Heart right ventricle (tissue), 16 donors: ENCODE results near the gene CREBRF. TPM values are rescaled to one million over a fixed set of nuclear protein-coding genes. Genes with fewer than 3 reads are reported as not detected.
A peak's percentile ranks its signal among the peaks of the same experiment; 100 is the strongest.
"Not testable (repeated sequence)": the region's sequence is repeated elsewhere in the genome, so short reads cannot be mapped to it uniquely, and the experiment has no call there.

Experiments used
- ATAC-seq, 8 donors: fragments of 200-7000 bp; cut with Tn5 transposase; one replicate each; pipeline ENCODE4 v1.9.1; 2020; ENCODE audit warnings: mild to moderate bottlenecking in 8 of 8, moderate library complexity in 8 of 8, moderate number of reproducible peaks in 1 of 8
- DNase-seq, 2 donors: peaks; one replicate each; pipeline ENCODE4 v3.0.0-alpha.2; 2020
- H3K27ac ChIP-seq, 10 donors: fragments of 200-600 bp; sonication (generic) in 2 of 10; one replicate each; pipeline versions ENCODE4 v1.5.0 to v1.8.0; 2020 to 2022; ENCODE audit warnings: mild to moderate bottlenecking in 3 of 10
- H3K27me3 ChIP-seq, 7 donors: fragments of 200-600 bp; one replicate each; pipeline ENCODE4 v1.8.0; 2021 to 2022; ENCODE audit warnings: mild to moderate bottlenecking in 2 of 7
- H3K36me3 ChIP-seq, 9 donors: fragments of 200-600 bp; sonication (generic) in 1 of 9; one replicate each; pipeline versions ENCODE4 v1.5.0 to v1.8.0; 2020 to 2022; ENCODE audit warnings: mild to moderate bottlenecking in 2 of 9
- H3K4me1 ChIP-seq, 9 donors: fragments of 200-600 bp; sonication (generic) in 1 of 9; one replicate each; pipeline versions ENCODE4 v1.5.0 to v1.8.0; 2020 to 2022; ENCODE audit warnings: mild to moderate bottlenecking in 4 of 9
- H3K4me3 ChIP-seq, 10 donors: fragments of 200-600 bp; sonication (generic) in 2 of 10; one replicate each; pipeline versions ENCODE4 v1.5.0 to v1.8.0; 2020 to 2022; ENCODE audit warnings: mild to moderate bottlenecking in 7 of 10, moderate library complexity in 2 of 10
- H3K9me3 ChIP-seq, 11 donors: fragments of 200-600 bp in 10 of 11; sonication (generic) in 2 of 11; one replicate each; pipeline versions ENCODE4 v1.5.0 to v1.8.0; 2013 to 2022; ENCODE audit warnings: mild to moderate bottlenecking in 2 of 11, control low read depth in 1 of 11, moderate library complexity in 1 of 11
- CTCF ChIP-seq, 9 donors: fragments of 200-600 bp; sonication (generic) in 2 of 9; IDR thresholded peaks; one replicate each; pipeline versions ENCODE4 v1.5.0 to v1.8.0; 2021 to 2022; ENCODE audit warnings: antibody characterized with exemption in 9 of 9, mild to moderate bottlenecking in 5 of 9, moderate library complexity in 1 of 9
- WGBS, 2 donors: extraction: QIAGEN DNeasy Blood & Tissue Kit; methylation state at CpG; one replicate each; pipeline ENCODE4 v1.1.7; 2013; ENCODE audit warnings: inconsistent platforms in 1 of 2; 5-methylcytosine and 5-hydroxymethylcytosine counted together
- intact Hi-C, 10 donors: fragments of 100-400 bp; cut with DNase I; formaldehyde crosslinking; loops; one replicate each; pipeline versions ENCODE4 v1.11.1 to v1.14.2; 2022
- polyA plus RNA-seq, 2 donors: library from polyadenylated mRNA; stranded (reverse); fragments of 200-250 nt; gene quantifications; one replicate each; pipeline ENCODE4 v1.2.3, GENCODE V29; 2013
- total RNA-seq, 10 donors: library from RNA; stranded (reverse); fragmentation: NEBNext Ultra II Directional in 3 of 10; extraction: Animal tissue kit (Norgen Biotek cat#: 25700) in 3 of 10; gene quantifications; one replicate each; pipeline versions ENCODE4 v1.2.1 to v1.2.4, GENCODE V29; 2021 to 2023
- donor health status: Arrhythmogenic right ventricular cardiomyopathy.
- donor health status: ischemic (EF 13 %, LVEDD 7.1; RV severe dilation, severe dysfunction).
- donor health status: healthy with polysubstance abuse.
- donor health status: DM: no; HTN: yes; CAD: no.
- donor health status: DM: no; HTN: no; CAD: no.
- donor health status: ischemic (EF 25% LVEDD 6.9; RV normal size, moderate dysfunction).
- donor health status: ischemic (EF 25% LVEDD 5.7; RV mildly dilated, moderate dysfunction).
- donor health status: healthy.
- donor health status: DM: yes; HTN: yes; CAD: no.
- donor health status: Ischemic cardiomyopathy.
- donor health status: ischemic (EF 35%, LVEDD 5.7; RV mildly dilated, moderate dysfunction).
- donor health status: nonischemic (EF 11% LVEDD 7.7; RV severe dilation, severe dysfunction).
- donor health status: DM: yes; HTN: yes; CAD: no.
- donor health status: PGD.
- donor health status: ischemic (EF 29% LVEDD 5.4; RV normal size, mild dysfunction).
- donor health status: nonischemic (EF 23%, LVEDD 6.1; RV moderate dilation, normal function).

The CREBRF gene
- total and polyA plus RNA-seq, 12 donors, result 1.5 to 31.1 (median 27.7) TPM

DNA sequence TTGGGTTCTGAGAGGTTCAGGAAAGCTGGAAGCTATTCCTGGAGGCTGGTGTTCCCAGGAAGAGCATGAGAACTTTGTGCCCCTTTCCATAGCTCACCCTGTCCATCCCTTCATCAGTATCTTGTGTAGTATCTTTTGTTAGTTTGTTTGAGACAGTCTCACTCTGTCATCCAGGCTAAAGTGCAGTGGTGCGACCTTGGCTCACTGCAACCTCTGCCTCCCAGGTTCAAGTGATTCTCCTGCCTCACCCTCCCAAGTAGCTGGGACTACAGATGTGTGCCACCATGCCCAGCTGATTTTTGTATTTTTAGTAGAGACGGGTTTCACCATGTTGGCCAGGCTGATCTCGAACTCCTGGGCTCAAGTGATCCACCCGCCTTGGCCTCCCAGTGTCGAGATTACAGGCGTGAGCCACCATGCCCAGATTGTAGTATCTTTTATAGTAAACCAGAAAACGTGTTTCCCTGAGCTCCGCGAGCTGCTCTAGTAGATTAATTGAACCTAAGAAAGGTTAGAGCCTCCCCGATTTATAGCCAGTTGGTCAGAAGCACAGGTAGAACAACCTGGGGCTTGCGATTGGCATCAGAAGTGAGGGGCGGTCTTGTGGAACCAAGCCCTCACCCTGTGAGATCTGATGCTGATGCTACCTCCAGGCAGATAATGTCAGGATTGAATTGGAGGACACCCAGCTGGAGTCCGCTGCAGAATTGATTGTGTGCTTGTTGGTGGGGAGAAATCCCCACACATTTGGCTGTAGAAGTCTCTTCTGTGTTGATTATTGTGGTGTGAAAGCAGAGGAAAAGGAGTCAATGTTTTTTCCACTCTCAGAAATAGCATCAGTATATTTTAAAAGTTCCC lies 40.3 kb upstream of the CREBRF start:
- H3K4me1 ChIP-seq, result peaks cover 2 to 98% (median 41%) of the 10 kb centered on the region in 9 donors
- peak in 1 of 8 donors; percentile 3 for ATAC-seq

DNA sequence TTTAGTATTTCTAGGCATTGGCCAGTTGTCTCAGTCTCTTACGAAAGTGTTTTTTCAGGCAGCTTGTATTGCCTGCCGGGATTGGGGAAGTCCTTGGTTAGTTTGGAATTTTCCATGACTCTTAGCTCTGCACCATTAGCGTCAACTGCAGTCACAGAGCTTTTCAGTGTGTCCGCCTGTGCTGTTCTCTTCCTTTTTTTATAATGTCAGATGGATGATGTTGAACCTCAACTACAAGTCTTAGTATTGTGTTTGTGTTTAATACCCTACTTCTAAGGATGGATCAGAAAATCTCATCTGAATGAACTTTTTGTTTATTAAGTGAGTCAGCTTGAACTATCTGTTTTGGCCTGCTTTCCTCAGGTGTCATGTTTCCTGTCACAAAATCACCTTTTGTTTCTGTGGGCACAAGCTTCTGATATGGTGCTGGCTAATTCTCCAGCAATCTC lies 39.5 kb upstream of the CREBRF start:
- intact Hi-C loops, result loop anchor here in 2 of 10 donors (5.0 to 10.0 kb wide), 3 partner anchors 41 to 268 kb away; partner anchors contain the start of genes BNIP1 (in 1 of the 2) and CREBRF (in 1 of the 2)
- no peaks in the 10 kb centered on the region for H3K9me3 ChIP-seq
- H3K4me3 ChIP-seq, result no peak overlapping the region

More for the DNA sequence above, 40.3 kb upstream of the CREBRF start:
- peaks cover 0 to 13% (median 0%) of the 10 kb centered on the region in 9 donors for H3K36me3 ChIP-seq
- peak overlapping the region; percentile 3 to 90 (median 72) for H3K27ac ChIP-seq
- 88 to 92% methylated on average over 13 of the region's 13 CpGs for WGBS, 2 donors
- no peak for DNase-seq
- intact Hi-C loops, result loop anchor here in 2 of 10 donors (5.0 to 10.0 kb wide), 3 partner anchors 41 to 269 kb away; partner anchors contain the start of genes BNIP1 (in 1 of the 2) and CREBRF (in 1 of the 2)
- no peak overlapping the region for H3K4me3 ChIP-seq
- no peaks in the 10 kb centered on the region for H3K27me3 ChIP-seq
- no peaks in the 10 kb centered on the region for H3K9me3 ChIP-seq
- TF ChIP-seq CTCF (IDR thresholded peaks at IDR 0.05), result no peak

GRCh38 chr5:173017087-173017486 lies 39.1 kb upstream of the CREBRF start:
- not testable (repeated sequence) for H3K4me3 ChIP-seq, ATAC-seq, H3K9me3 ChIP-seq, DNase-seq, H3K27me3 ChIP-seq
- intact Hi-C loops, result loop anchor here in 2 of 10 donors (5.0 to 10.0 kb wide), 3 partner anchors 40 to 268 kb away; partner anchors contain the start of genes BNIP1 (in 1 of the 2) and CREBRF (in 1 of the 2)
- Histone ChIP-seq H3K27ac (peak overlapping the region in 9 of 10 donors; percentile 6 to 90 (median 77)), H3K36me3 (peaks cover 0 to 26% (median 3%) of the 10 kb centered on the region in 9 donors), H3K4me1 (peaks cover 2 to 92% (median 33%) of the 10 kb centered on the region in 9 donors)
- WGBS, 2 donors, result 91 to 98% methylated on average over 15 of the region's 15 CpGs

More for the DNA sequence above, 39.5 kb upstream of the CREBRF start:
- DNase-seq, result peak in 1 of 2 donors; percentile 42
- H3K36me3 ChIP-seq, result peaks cover 0 to 21% (median 3%) of the 10 kb centered on the region in 9 donors
- 27 to 30% methylated on average over 4 of the region's 4 CpGs for WGBS, 2 donors
- peak; percentile 63 to 92 (median 87) for ATAC-seq
- no peaks in the 10 kb centered on the region for H3K27me3 ChIP-seq
- peak overlapping the region; percentile 3 to 90 (median 72) for H3K27ac ChIP-seq
- H3K4me1 ChIP-seq, result peaks cover 2 to 95% (median 33%) of the 10 kb centered on the region in 9 donors
- no peak for TF ChIP-seq CTCF (IDR thresholded peaks at IDR 0.05)

- Histone ChIP-seq H3K4me1 (peaks cover 2 to 83% (median 33%) of the 10 kb centered on the region in 9 donors), H3K27me3 (no peaks in the 10 kb centered on the region), H3K4me3 (no peak overlapping the region), H3K36me3 (peaks cover 0 to 38% (median 3%) of the 10 kb centered on the region in 9 donors), H3K27ac (peak overlapping the region in 1 of 10 donors; percentile 90), H3K9me3 (no peaks in the 10 kb centered on the region)
- TF ChIP-seq CTCF (IDR thresholded peaks at IDR 0.05), result no peak
- WGBS, 2 donors, result 90 to 92% methylated on average over 4 of the region's 4 CpGs
- DNase-seq (no peak), ATAC-seq (no peak)
- intact Hi-C loops, result loop anchor here in 2 of 10 donors (5.0 to 10.0 kb wide), 3 partner anchors 39 to 266 kb away; partner anchors contain the start of genes BNIP1 (in 1 of the 2) and CREBRF (in 1 of the 2)
Observed at GRCh38 chr5:173018358-173018757, 37.8 kb upstream of the CREBRF start.
